CD14-positive monocyte (primary cell): Measurements from ENCODE around the gene SETD6. TPM values are rescaled to one million over a fixed set of nuclear protein-coding genes. Genes with fewer than 3 reads are reported as not detected.
A peak's percentile ranks its signal among the peaks of the same experiment; 100 is the strongest.

ENCODE experiments used
- DNase-seq, 3 donors: peaks; one replicate each; pipeline ENCODE4 v3.0.0-alpha.2; 2011 to 2022
- H2AFZ ChIP-seq: 2 replicates; pipeline ENCODE4 v1.6.0; 2012; ENCODE audit warnings: mild to moderate bottlenecking, low read depth, low read length, inconsistent platforms; ENCODE audit not compliant: insufficient read depth, poor library complexity, severe bottlenecking
- H3K27ac ChIP-seq, 2 donors: 1 replicate in 1 of 2; 2 replicates in 1 of 2; pipeline ENCODE4 v1.5.1; 2012 to 2013; ENCODE audit warnings: low read length in 2 of 2, control low read depth in 1 of 2, inconsistent platforms in 1 of 2, low read depth in 1 of 2, mild to moderate bottlenecking in 1 of 2
- H3K27me3 ChIP-seq, 2 donors: one replicate each; pipeline versions ENCODE4 v1.6.0 to v1.6.1; 2011 to 2013; ENCODE audit warnings: low read length in 2 of 2; ENCODE audit not compliant: control insufficient read depth in 2 of 2, insufficient read depth in 2 of 2
- H3K36me3 ChIP-seq, 2 donors: replicated peaks in 1 of 2; 1 replicate in 1 of 2; 2 replicates in 1 of 2; pipeline versions ENCODE4 v1.5.1 to v1.6.1; 2012 to 2013; ENCODE audit warnings: low read length in 2 of 2, control low read depth in 1 of 2, inconsistent platforms in 1 of 2, mild to moderate bottlenecking in 1 of 2; ENCODE audit not compliant: insufficient read depth in 2 of 2, control insufficient read depth in 1 of 2
- H3K4me1 ChIP-seq, 2 donors: 1 replicate in 1 of 2; 2 replicates in 1 of 2; pipeline versions ENCODE4 v1.5.1 to v1.6.1; 2012 to 2013; ENCODE audit warnings: low read length in 2 of 2, control low read depth in 1 of 2, inconsistent platforms in 1 of 2, mild to moderate bottlenecking in 1 of 2, moderate library complexity in 1 of 2; ENCODE audit not compliant: insufficient read depth in 2 of 2, control insufficient read depth in 1 of 2
- H3K4me2 ChIP-seq: replicated peaks from 2 replicates; pipeline ENCODE3; 2012; ENCODE audit warnings: low read length, moderate library complexity, mild to moderate bottlenecking; ENCODE audit not compliant: poor library complexity, severe bottlenecking; ENCODE audit errors: extremely low read depth
- H3K4me3 ChIP-seq, 3 experiments: fragments of 200-600 bp in 1 of 3; sonication (generic) in 1 of 3; replicated peaks in 1 of 3; 1 replicate in 2 of 3; 2 replicates in 1 of 3; pipeline ENCODE4 v1.5.1; 2011 to 2013; ENCODE audit warnings: low read length in 3 of 3, mild to moderate bottlenecking in 3 of 3, control low read depth in 2 of 3, low read depth in 2 of 3, inconsistent platforms in 1 of 3, moderate library complexity in 1 of 3
- H3K79me2 ChIP-seq: 2 replicates; pipeline ENCODE4 v1.6.0; 2012; ENCODE audit warnings: mild to moderate bottlenecking, control low read depth, inconsistent platforms, low read length, moderate library complexity; ENCODE audit not compliant: insufficient read depth
- H3K9ac ChIP-seq: 2 replicates; pipeline ENCODE4 v1.6.0; 2017; ENCODE audit warnings: low read length, mild to moderate bottlenecking; ENCODE audit not compliant: insufficient read depth, poor library complexity, severe bottlenecking
- H3K9me3 ChIP-seq, 2 donors: replicated peaks in 1 of 2; 1 replicate in 1 of 2; 2 replicates in 1 of 2; pipeline versions ENCODE4 v1.5.1 to v1.6.1; 2012 to 2013; ENCODE audit warnings: low read length in 2 of 2, control low read depth in 1 of 2; ENCODE audit not compliant: control insufficient read depth in 1 of 2, insufficient read depth in 1 of 2
- H4K20me1 ChIP-seq: 2 replicates; pipeline ENCODE4 v1.6.0; 2012; ENCODE audit warnings: mild to moderate bottlenecking, low read length, control low read depth, moderate library complexity; ENCODE audit not compliant: insufficient read depth
- H3K27ac Mint-ChIP-seq, 7 donors: one replicate each; pipeline ENCODE4 v1.8.0; 2020; ENCODE audit warnings: mild to moderate bottlenecking in 7 of 7, mixed read lengths in 7 of 7, moderate library complexity in 6 of 7, inconsistent platforms in 2 of 7
- H3K27me3 Mint-ChIP-seq, 3 donors: one replicate each; pipeline ENCODE4 v1.8.0; 2021 to 2022; ENCODE audit warnings: low read depth in 3 of 3, mild to moderate bottlenecking in 3 of 3, mixed read lengths in 3 of 3, moderate library complexity in 3 of 3, inconsistent platforms in 1 of 3
- H3K36me3 Mint-ChIP-seq, 2 donors: one replicate each; pipeline ENCODE4 v1.8.0; 2020; ENCODE audit warnings: mixed read lengths in 2 of 2, inconsistent platforms in 1 of 2, mild to moderate bottlenecking in 1 of 2
- H3K4me1 Mint-ChIP-seq: one replicate; pipeline ENCODE4 v1.8.0; 2020; ENCODE audit warnings: mild to moderate bottlenecking, mixed read lengths
- H3K4me3 Mint-ChIP-seq, 2 donors: one replicate each; pipeline ENCODE4 v1.8.0; 2020; ENCODE audit warnings: mild to moderate bottlenecking in 2 of 2, mixed read lengths in 2 of 2, moderate library complexity in 1 of 2
- H3K9me3 Mint-ChIP-seq, 7 donors: one replicate each; pipeline ENCODE4 v1.8.0; 2020 to 2022; ENCODE audit warnings: mixed read lengths in 7 of 7, mild to moderate bottlenecking in 6 of 7, moderate library complexity in 6 of 7, inconsistent platforms in 2 of 7
- CTCF ChIP-seq: fragments of 200-600 bp; IDR thresholded peaks from one replicate; pipeline ENCODE4 v1.8.0; 2022; ENCODE audit warnings: antibody characterized with exemption, mild to moderate bottlenecking
- WGBS: methylation state at CpG from one replicate; pipeline ENCODE4 v1.1.5; 2013; ENCODE audit warnings: missing lambda C conversion rate; ENCODE audit not compliant: insufficient coverage; 5-methylcytosine and 5-hydroxymethylcytosine counted together
- intact Hi-C, 2 donors: fragments of 100-400 bp; cut with micrococcal nuclease; formaldehyde crosslinking; loops; one replicate each; pipeline versions ENCODE4 v1.15.0 to v1.15.1; 2023
- polyA plus RNA-seq, 3 donors: library from polyadenylated mRNA; depleted of rRNA in 1 of 3; unstranded in 2 of 3; stranded (reverse) in 1 of 3; fragments of 300-500 nt in 2 of 3; fragments of >200 nt in 1 of 3; fragmentation: Illumina TruSeq in 2 of 3; gene quantifications; 1 replicate in 2 of 3; 2 replicates in 1 of 3; pipeline ENCODE4 v1.2.3, GENCODE V29; 2012 to 2021

Gene SETD6
- polyA plus RNA-seq, 3 donors = 2.5 to 13.7 (median 3.4) TPM

DNA sequence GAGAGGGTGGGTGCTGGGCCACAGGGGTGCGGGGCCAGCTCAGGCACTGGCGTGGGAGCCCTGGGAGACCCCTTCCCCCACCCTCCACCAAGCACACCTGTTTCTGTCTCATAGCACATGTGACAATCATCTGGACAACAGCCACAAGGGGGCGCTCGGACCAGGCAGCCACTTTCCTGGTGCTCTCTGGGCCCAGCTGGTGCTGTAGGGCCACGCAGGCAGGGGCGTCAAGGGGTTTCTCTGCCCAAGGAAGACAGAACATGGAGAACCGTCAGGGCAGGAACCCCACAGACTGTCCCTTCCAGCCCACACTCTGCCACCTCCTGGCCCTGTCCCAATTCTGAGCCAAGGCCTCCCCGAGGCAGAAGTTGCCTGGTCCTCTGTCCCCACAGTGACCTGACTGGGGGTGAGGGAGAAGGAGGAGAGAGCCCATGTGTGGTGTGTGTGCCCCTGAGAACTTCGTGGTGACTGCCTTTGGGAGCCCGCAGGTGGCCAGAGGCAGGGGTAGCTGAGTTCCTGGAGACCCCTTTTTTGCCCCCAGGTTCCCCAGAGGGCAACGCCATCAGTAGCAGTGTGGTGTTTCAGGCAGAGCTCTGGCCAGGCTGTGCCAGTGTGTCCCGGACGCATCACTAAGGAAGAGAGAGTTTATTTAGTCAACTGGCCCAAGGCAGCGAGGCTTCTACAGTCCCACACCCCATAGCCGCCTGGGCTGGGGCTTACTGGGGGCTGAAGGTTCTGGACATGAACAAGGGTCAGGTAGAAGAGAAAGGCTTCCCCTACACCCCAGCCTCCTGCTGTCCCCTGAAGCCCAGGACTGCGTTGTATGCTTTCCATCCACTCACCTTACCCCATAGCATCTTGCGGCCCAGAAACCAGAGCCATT lies 3.1 kb upstream of the SETD6 start:
- intact Hi-C loops = loop anchor here (10.0 kb wide), 2 partner anchors 113 to 153 kb away; partner anchors contain the start of gene CNOT1 (in 1 of the 2)
- Mint-ChIP-seq H3K4me1 (peaks cover 11% of the 10 kb centered on the region), H3K27me3 (peaks cover 0 to 2% (median 0%) of the 10 kb centered on the region in 3 donors), H3K9me3 (no peaks in the 10 kb centered on the region), H3K36me3 (peaks cover 3 to 4% of the 10 kb centered on the region in 2 donors), H3K27ac (peak overlapping the region in 2 of 7 donors; percentile 33 to 50), H3K4me3 (no peak overlapping the region)
- no peak overlapping the region for H3K4me2 ChIP-seq
- peaks cover 2 to 7% of the 10 kb centered on the region in 2 donors for H3K36me3 ChIP-seq
- H3K27me3 ChIP-seq = no peaks in the 10 kb centered on the region
- H4K20me1 ChIP-seq = peaks cover 12% of the 10 kb centered on the region
- H3K4me1 ChIP-seq = peaks cover 13 to 21% of the 10 kb centered on the region in 2 donors
- no peaks in the 10 kb centered on the region for H3K79me2 ChIP-seq
- WGBS = 47% methylated on average over 8 of the region's 17 CpGs
- H3K9ac ChIP-seq = no peak overlapping the region
- no peak overlapping the region for H2AFZ ChIP-seq
- TF ChIP-seq CTCF = peak; percentile 94
- H3K4me3 ChIP-seq = no peak overlapping the region
- no peaks in the 10 kb centered on the region for H3K9me3 ChIP-seq
- peak; percentile 54 to 71 (median 68) for DNase-seq
- no peak overlapping the region for H3K27ac ChIP-seq

DNA sequence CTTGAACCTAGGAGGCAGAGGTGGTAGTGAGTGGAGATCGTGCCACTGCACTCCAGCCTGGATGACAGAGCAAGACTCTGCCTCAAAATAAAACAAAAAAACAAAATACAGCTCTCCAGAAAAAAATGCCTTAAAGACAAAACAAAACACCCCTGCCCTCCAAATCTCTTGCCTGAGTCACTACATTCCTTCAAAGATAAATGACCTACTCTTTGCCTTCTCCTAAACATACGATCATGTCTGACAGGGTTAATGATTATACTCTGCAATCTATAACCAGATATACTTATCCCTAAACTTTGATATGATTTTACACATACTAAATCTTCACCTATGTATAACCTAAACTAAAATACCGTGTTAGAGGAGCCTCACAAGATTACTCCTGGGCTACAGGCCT lies 1.4 kb upstream of the SETD6 start:
- Histone ChIP-seq H3K4me2 (no peak overlapping the region), H3K9me3 (no peaks in the 10 kb centered on the region), H4K20me1 (peaks cover 22% of the 10 kb centered on the region), H3K4me3 (no peak overlapping the region), H3K9ac (no peak overlapping the region), H3K4me1 (peaks cover 13 to 21% of the 10 kb centered on the region in 2 donors), H3K27me3 (no peaks in the 10 kb centered on the region), H3K79me2 (no peaks in the 10 kb centered on the region), H3K27ac (no peak overlapping the region), H2AFZ (no peak overlapping the region), H3K36me3 (peaks cover 14 to 22% of the 10 kb centered on the region in 2 donors)
- DNase-seq = no peak
- Mint-ChIP-seq H3K4me3 (no peak overlapping the region), H3K27ac (no peak overlapping the region), H3K27me3 (peaks cover 0 to 2% (median 0%) of the 10 kb centered on the region in 3 donors), H3K4me1 (peaks cover 11% of the 10 kb centered on the region), H3K36me3 (peaks cover 16 to 17% of the 10 kb centered on the region in 2 donors), H3K9me3 (no peaks in the 10 kb centered on the region)
- no peak for TF ChIP-seq CTCF
- intact Hi-C loops = loop anchor here (2.0 to 10.0 kb wide), 3 partner anchors 111 to 151 kb away; partner anchors contain the start of gene CNOT1 (in 1 of the 2)
- WGBS = 100% methylated on average over 1 of the region's 3 CpGs
